ENCODE data around the gene COBLL1.

DNA sequence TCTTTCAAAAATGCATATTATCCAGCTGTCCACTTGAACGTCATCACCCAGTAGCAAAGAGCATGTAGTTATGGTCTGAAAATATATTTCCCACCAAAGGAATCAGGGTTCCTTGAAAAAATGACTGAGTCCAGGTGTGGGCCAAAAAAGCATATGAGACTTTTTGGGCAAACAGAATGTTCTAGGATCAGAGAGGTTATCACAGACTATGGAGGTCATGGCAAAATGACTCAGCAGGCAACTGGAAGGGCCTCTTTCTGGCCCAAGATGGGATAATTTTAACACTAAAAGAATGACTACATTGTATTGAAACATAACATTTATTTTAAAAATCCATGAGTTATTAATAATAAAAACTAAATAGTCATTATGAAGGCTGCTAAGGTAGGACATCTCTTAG lies 77.1 kb downstream of the COBLL1 start:
- TF ChIP-seq, protein P1, sequence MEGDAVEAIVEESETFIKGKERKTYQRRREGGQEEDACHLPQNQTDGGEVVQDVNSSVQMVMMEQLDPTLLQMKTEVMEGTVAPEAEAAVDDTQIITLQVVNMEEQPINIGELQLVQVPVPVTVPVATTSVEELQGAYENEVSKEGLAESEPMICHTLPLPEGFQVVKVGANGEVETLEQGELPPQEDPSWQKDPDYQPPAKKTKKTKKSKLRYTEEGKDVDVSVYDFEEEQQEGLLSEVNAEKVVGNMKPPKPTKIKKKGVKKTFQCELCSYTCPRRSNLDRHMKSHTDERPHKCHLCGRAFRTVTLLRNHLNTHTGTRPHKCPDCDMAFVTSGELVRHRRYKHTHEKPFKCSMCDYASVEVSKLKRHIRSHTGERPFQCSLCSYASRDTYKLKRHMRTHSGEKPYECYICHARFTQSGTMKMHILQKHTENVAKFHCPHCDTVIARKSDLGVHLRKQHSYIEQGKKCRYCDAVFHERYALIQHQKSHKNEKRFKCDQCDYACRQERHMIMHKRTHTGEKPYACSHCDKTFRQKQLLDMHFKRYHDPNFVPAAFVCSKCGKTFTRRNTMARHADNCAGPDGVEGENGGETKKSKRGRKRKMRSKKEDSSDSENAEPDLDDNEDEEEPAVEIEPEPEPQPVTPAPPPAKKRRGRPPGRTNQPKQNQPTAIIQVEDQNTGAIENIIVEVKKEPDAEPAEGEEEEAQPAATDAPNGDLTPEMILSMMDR (IDR thresholded peaks at IDR 0.05), result no peak
- TF ChIP-seq POLR2A (IDR thresholded peaks at IDR 0.05) (no peak), EP300 (IDR thresholded peaks at IDR 0.05) (no peak)
